ENCODE results near the gene SMIM29.

SMIM29 gene

DNA sequence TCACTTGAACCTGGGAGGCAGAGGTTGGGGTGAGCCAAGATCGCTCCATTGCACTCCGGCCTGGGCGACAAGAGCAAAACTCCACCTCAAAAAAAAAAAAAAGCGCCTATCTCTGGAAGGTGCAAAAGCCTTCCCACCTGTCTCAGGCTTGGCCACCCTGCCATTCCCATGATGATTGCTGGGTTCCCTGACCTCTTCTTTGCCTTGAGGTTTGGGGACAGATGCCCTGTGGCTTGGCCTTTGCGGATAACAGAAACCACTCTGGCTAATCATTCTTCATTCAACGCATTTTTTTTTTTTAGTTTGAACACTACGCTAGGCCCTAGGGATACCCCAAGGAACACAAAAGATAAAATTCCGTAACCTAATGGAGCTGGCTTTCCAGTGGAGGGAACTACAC lies 18.9 kb downstream of the SMIM29 start:
- no peak overlapping the region for H3K4me3 ChIP-seq (ENCODE audit: control insufficient read depth, low read depth, low read length)
- TF ChIP-seq, protein P1, sequence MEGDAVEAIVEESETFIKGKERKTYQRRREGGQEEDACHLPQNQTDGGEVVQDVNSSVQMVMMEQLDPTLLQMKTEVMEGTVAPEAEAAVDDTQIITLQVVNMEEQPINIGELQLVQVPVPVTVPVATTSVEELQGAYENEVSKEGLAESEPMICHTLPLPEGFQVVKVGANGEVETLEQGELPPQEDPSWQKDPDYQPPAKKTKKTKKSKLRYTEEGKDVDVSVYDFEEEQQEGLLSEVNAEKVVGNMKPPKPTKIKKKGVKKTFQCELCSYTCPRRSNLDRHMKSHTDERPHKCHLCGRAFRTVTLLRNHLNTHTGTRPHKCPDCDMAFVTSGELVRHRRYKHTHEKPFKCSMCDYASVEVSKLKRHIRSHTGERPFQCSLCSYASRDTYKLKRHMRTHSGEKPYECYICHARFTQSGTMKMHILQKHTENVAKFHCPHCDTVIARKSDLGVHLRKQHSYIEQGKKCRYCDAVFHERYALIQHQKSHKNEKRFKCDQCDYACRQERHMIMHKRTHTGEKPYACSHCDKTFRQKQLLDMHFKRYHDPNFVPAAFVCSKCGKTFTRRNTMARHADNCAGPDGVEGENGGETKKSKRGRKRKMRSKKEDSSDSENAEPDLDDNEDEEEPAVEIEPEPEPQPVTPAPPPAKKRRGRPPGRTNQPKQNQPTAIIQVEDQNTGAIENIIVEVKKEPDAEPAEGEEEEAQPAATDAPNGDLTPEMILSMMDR (IDR thresholded peaks at IDR 0.05; ENCODE audit: control insufficient read depth, insufficient read depth, low read depth, low read length, missing control alignments): no peak
- DNase-seq (ENCODE audit: low read depth): no peak

DNA sequence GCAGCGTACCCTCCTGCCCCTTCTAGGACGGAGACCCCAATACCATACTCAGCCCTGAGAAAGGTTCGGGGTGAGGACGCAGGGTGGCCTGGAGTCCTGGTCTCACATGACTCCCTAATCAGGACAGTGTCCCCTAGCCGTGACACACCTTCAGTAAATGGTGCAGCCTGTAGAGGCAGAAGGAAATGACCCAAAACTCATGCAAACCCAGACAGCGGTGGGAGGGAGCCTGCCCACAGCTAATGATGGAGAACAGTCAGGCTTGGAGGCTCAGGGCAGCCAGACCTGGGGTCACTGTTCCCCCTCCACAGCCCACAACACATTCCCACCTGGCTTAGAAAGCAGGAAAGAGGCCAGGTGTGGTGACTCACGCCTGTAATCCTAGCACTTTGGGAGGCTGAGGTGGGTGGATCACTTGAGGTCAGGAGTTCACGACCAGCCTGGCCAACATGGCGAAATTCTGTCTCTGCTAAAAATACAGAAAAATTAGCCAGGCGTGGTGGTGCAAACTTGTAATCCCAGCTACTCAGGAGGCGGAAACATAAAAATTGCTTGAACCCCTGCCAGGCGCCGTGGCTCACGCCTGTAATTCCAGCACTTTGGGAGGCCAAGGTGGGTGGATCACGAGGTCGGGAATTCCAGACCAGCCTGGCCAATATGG lies 20.9 kb downstream of the SMIM29 start:
- DNase-seq (ENCODE audit: low read depth): no peak
- TF ChIP-seq, protein P1 (IDR thresholded peaks at IDR 0.05; ENCODE audit: control insufficient read depth, insufficient read depth, low read depth, low read length, missing control alignments): no peak
- no peak overlapping the region for H3K4me3 ChIP-seq (ENCODE audit: control insufficient read depth, low read depth, low read length)

DNA sequence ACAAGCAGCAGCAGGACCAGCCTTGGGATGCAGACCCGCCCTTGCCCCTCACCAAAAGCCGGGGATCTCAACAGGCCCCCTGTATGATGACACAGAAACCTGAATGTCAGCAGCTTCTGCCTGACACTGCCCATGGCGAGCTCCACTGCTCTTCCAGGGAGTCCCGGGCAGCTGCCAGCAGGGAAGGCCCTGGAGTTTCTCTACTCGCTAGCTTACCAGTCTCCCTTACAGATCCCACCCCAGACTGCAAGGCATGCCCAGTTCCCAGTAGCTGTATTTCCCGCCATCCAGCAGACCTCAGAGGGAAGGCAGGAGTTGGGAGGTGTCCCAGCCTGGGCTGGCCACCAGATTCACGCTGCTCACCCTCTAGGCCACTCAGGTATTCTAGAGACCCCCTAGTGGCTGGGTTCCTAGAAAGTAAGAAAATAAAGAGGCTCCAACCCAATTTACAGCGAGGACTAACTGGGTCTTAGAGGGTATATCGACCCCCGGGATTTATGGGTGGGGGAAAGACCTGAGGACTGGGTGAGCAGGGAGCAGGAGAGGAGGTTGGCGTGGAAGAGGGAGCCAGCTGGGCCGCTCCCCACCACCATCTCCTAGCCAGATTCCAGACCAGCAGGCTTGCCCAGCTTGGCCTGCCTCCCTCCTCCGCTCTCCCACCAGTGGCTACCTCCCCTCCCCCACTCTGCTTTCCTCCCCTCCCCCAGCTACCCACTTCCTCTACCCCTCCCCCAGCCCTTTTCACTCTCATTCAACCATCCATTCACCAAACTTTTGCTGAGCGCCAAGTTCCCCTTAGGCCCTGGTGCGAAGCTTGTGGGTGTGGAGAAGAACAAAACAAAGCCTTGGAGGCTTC lies 21.8 kb downstream of the SMIM29 start:
- no peak overlapping the region for H3K4me3 ChIP-seq (ENCODE audit: control insufficient read depth, low read depth, low read length)
- TF ChIP-seq, protein P1 (IDR thresholded peaks at IDR 0.05; ENCODE audit: control insufficient read depth, insufficient read depth, low read depth, low read length, missing control alignments): no peak
- DNase-seq (ENCODE audit: low read depth): no peak

DNA sequence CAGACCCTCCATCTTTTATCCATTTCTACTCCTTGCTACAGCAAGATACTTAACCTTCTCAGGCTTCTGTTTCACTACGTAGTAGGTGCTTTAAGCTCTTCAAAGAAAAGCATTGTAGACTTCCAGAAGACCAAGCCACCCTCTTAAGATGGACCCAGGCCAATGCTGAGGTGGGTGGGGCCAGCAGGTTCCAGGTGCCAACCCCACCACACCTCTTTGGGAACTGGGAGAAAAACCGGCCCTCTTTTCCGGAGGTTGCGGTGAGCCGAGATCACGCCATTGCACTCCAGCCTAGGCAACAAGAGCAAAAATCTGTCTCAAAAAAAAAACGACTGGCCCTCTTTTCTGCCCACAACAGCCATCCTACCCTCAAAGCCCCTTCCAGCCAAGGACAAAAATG lies 22.7 kb downstream of the SMIM29 start:
- TF ChIP-seq, protein P1 (IDR thresholded peaks at IDR 0.05; ENCODE audit: control insufficient read depth, insufficient read depth, low read depth, low read length, missing control alignments): no peak
- no peak for DNase-seq (ENCODE audit: low read depth)
- H3K4me3 ChIP-seq (ENCODE audit: control insufficient read depth, low read depth, low read length): no peak overlapping the region

DNA sequence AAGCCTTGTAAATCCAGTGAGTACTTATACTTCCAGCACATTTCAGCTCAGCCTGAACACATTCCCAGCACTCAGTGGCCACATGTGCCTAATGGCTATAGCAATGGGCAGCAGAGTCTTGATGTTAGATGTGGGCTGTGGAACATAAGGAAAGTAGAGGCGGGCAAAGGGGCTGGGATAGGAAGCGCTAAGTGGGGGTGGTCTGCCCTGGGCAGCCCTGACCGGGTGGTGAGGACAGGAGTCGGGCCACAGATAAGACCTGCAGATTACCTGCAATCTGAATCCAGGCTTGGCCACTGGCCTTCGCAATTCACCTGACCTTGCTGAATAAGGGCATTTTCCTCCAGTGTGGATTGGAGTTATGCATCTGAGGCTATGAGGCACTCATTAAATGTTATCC lies 23.3 kb downstream of the SMIM29 start:
- no peak for DNase-seq (ENCODE audit: low read depth)
- TF ChIP-seq, protein P1 (IDR thresholded peaks at IDR 0.05; ENCODE audit: control insufficient read depth, insufficient read depth, low read depth, low read length, missing control alignments): no peak
- no peak overlapping the region for H3K4me3 ChIP-seq (ENCODE audit: control insufficient read depth, low read depth, low read length)

DNA sequence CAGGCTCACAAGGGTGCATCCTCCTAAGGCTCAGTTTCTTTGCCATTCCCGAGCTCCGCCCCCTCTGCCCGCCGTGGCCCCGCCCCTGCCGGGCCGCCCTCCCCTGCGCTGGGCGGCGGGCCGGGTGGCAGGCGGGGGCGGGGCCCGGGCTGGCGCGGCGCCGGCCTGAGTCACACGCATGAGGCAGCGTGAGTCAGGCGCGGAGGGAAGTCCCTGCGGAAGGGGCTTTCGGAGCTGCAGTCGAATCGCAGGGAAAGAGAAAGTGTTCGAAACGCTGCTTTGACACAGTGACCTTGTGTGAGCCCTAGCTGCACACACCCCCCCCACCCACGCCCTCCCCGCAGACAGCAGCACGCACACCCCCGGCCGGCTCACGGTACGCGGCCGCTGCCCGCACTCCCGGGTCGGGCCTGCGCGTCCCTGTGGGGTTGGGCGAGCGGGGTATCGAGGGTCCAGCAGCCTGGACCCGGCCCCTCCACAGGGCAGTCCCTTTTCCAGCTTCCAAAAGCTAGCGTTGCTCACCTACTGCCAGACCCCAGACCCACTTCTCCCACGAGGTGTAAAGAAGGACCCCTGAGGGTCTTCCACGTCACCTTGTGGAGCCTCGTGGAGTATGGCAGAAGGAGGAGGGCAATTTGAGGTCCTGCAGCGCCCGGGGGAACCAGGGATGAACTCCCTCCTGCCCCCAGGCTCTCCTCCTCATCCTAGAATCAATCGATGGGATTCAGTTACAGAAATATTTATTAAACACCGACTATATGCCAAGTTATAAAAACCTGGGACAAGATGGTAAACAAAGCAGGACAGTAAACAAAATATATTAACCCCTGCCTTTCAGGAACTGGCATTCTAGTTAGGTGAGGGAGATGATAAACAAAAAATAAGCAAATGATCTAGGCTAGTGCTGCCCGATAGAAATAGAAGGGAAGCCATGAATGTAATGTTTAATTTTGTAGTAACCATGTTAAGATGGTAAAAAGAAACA lies 24.6 kb downstream of the SMIM29 start:
- H3K4me3 ChIP-seq (ENCODE audit: control insufficient read depth, low read depth, low read length): peak overlapping the region; percentile 44
- TF ChIP-seq, protein P1 (IDR thresholded peaks at IDR 0.05; ENCODE audit: control insufficient read depth, insufficient read depth, low read depth, low read length, missing control alignments): no peak
- DNase-seq (ENCODE audit: low read depth): peak; percentile 70
